Stimulated activated CD4-positive, alpha-beta T cell treated with anti-CD3 and anti-CD28 coated beads, Interleukin-2, amount 100 ng/mL, for 24 hours (primary cell): Measurements from ENCODE around the gene PWWP2B.

Source experiments
- DNase-seq, 2 donors: peaks; one replicate each; pipeline ENCODE4 v3.0.0-alpha.2; 2020

The PWWP2B gene

GRCh38 chr10:132420469-132420980 is 23.5 kb downstream of the PWWP2B start:
- DNase-seq = no peak

- no peak for DNase-seq
Measured at GRCh38 chr10:132420981-132421846, 24.2 kb downstream of the PWWP2B start.

- no peak for DNase-seq
Measured at GRCh38 chr10:132421847-132422751, 25.1 kb downstream of the PWWP2B start.

- no peak for DNase-seq
Measured at GRCh38 chr10:132422903-132423825, 26.2 kb downstream of the PWWP2B start.

GRCh38 chr10:132423966-132424861 is 27.2 kb downstream of the PWWP2B start:
- DNase-seq = no peak

GRCh38 chr10:132425029-132425756 is 28.2 kb downstream of the PWWP2B start:
- DNase-seq = no peak

- no peak for DNase-seq
Measured at GRCh38 chr10:132425757-132426155, 28.8 kb downstream of the PWWP2B start.

- DNase-seq = no peak
Measured at GRCh38 chr10:132427006-132427771, 30.2 kb downstream of the PWWP2B start.

- no peak for DNase-seq
Measured at GRCh38 chr10:132427939-132428367, 31.0 kb downstream of the PWWP2B start.

- no peak for DNase-seq
Measured at GRCh38 chr10:132428486-132428995, 31.5 kb downstream of the PWWP2B start.

- DNase-seq = no peak
Measured at GRCh38 chr10:132429281-132430230, 32.6 kb downstream of the PWWP2B start.

- DNase-seq = no peak
Measured at GRCh38 chr10:132430231-132430743, 33.3 kb downstream of the PWWP2B start.

- no peak for DNase-seq
Measured at GRCh38 chr10:132430861-132431271, 33.9 kb downstream of the PWWP2B start.

- no peak for DNase-seq
Measured at GRCh38 chr10:132431537-132432175, 34.7 kb downstream of the PWWP2B start.

GRCh38 chr10:132432176-132432540 is 35.2 kb downstream of the PWWP2B start:
- no peak for DNase-seq

- DNase-seq = no peak
Measured at GRCh38 chr10:132433671-132434340, 36.8 kb downstream of the PWWP2B start.
